Stimulated activated CD4-positive, alpha-beta T cell treated with anti-CD3 and anti-CD28 coated beads, Interleukin-12 subunit alpha, Interleukin-12 subunit beta, amount 100 ng/mL, for 4 hours (primary cell): ENCODE data around the gene DISC1.
"Not testable (repeated sequence)": the region's sequence is repeated elsewhere in the genome, so short reads cannot be mapped to it uniquely, and the experiment has no call there.

ENCODE experiments used
- DNase-seq: peaks from one replicate; pipeline ENCODE4 v3.0.0-alpha.2; 2020

Gene DISC1

DNA sequence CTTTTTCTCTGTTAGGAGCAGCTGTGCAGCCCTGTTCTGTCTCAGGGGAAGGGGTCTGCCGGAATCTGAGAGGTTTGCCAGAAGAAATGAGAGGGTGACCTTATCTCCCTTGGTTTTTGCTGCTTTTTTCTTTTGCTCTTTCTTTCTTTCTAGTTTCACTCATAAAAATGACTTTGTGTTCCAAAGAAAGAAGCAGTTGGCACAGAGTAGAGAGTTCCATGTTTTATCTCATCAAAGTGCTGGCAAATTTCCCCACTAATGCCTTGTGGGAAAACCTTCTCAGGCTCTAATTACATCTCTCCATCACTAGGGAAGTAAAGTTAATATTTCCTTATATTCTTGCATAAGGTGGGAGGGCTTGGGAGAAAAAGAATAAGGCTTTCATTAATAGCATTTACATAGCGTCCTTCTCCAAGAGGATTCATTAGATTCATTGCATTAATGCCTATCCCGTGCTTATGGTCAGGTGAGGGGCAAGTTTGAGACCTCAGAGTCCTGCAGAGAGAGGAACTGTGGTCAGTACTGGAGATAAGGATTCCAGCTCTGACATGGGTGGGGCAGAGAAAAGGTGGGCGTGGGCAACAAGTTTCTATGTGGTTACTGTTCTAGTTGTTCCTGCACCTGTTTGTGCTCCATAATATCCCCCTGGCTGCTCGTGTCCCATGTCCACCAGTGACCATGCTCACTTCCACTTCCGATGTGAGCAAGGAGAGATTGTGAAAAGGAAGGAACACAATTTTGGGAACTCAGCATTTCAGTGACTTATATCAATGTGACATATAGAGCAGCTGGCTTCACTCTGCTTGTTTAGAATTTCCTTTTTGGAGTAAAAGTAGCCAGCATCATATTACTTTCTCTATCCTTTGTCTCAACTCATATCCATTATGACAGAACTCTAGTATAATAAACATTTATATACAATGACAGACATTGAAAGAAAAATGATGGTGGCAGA, 79.5 kb downstream of the DISC1 start:
- no peak for DNase-seq

DNA sequence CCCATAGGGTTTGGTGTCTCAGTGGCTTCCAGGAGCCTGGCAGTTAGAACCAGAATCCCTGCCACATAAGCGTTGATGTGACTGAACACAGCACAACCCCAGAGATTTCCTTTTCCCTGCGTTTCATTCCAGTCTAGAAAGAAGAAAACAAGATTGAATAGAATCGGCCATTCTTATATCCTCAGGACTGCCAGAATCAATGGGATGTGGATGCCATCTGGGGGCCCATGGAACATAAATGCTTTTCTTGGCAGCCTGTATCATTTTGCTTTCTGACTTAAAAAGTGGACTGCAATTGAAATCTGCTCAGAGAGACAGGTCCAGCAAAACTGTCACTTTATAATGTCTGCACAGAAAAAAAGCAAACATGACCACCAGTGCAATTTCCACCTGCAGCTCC, 80.3 kb downstream of the DISC1 start:
- no peak for DNase-seq

DNA sequence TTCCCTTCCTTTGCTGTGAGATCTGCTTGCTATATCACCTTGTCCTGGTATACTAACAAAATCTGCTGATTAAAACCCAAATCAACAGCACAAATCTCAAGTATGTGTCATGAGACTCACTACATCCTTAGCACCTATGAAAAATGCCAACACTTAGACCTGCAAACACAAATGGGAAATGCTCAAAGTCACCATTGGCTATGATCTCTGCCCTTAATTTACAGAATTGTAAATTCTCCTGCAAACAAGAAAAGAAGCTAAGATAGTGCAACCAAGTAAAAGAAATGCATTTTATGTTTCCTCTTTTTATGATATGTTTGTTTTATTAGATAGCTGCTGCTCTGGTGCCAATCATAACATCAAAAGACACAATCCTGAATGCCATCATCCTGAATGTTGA, 80.8 kb downstream of the DISC1 start:
- no peak for DNase-seq

DNA sequence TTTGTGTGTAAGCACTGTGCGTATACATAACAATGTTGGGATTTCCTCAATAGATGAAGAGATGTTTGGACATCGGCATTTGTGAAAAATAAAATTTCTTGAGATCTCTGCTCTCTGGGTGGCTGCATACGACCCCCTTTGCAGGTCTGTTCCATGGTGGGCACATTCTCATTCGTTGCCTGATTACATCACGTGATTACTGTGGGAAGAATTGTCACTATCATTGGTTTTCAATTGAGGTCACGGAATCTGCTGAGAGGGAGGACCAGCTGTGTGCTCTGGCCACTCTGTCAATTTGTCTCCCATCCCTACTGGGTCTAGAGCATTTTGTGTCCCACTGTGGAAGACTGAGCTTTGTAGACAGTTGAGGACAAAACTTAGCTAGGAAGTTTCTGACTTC, 81.8 kb downstream of the DISC1 start:
- no peak for DNase-seq

DNA sequence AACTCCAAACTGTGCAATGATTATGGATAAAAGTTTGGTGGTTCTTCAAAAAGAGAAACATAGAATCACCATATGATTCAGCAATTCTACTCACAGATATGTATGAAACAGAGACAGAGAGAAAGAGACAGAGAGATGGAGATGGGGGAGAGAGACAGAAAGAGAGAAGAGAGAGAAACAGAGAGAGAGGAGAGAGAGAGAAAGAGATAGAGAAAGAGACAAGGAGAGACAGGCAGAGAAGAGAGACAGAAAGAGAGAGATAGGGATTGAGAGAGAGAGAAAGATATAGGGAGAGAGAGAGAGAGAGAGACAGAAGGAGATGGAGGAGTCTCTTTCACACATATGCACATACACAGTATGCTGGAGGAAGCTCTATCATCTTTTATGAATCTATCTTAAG, 87.8 kb downstream of the DISC1 start:
- no peak for DNase-seq

DNA sequence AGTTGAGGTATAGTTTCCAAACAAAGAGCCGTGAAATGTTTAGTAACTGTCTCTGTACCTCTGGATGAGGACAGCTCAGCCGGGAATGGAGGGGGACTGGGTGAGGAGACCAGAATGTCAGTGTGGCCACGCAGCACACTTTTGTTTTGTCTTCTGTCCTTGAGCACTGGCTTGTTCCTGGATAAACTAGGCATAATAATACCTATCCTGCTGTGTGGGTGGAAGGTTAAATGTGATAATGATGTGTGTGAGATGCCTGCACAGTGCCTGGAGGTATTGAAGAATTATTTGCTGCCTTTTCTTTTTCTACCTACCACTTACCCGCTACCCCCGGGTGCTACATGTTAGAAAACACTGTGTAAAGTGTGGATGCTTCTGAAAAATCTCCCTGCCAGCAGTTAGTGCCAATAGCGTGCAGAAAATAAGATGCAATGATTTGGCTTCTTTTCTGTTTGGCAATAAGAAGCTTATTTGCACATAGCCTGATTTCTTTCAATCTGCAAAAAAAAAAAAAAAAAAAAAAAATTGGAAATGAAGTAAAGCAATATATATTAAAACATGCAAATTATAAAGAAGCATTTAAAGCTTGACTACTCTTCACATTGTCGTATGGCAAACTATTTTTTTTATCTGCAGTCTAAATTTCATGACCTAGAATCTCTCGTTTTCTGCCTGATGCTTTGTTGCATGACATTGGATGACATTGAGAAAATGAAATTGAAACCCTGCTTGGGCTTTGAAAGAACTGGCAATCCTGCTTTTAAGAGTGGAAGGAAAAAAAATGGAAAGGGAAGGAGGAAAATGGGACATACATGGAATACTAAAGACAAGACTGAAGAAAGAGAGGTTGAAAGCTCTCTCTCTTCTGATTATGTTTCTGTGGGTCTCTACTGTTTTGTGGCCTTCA, 89.5 kb downstream of the DISC1 start:
- DNase-seq = no peak

DNA sequence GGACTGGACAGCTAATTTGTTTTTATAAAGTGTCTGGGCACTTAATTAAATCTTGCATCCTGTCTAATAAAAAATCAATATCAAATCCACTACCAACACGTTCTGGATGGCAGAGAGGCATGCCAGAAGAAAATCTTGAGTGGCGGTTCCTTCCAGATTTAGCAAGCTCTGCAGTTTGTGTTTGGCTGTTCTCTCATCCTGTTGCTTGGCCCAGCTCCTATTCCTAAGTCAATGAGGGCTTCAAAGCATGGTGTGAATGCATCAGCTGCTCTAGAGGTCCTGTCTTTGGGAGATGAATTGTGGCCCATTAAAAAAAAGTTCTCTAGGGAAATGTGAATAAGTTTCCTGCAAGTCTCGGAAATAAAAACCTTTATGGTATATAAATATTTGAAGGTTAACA, 90.3 kb downstream of the DISC1 start:
- DNase-seq = no peak

DNA sequence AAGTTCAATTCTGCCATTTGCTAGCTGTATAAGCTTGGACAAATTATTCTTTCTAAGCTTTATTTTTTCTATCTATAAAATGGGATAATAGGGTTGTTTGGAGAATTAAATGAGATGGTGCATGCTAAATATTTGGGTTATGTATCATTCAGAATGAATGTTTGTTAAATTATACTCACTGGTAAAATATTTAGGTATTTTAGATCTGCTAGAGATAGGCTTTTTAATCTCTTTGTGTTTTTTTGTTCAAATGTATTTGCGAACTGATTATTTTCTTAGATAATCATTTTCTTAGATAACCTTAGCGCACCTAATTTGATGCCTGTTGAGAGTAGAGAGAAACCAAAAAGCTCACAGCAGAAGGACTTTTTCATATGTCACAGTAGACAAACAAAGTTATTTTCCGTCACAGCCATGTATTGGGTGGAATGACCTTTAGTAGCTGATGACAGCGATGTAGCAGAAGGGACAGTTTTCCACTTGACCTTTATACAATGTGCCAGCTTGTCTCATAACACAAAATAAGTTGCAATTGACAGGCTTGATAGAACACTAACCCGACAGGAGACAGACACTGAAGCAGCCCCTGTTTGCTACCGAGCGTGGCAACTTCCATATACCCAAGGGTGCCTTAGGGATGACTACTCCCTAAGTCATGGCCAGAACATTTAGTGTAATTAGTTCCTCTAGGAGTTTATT, 93.0 kb downstream of the DISC1 start:
- no peak for DNase-seq

DNA sequence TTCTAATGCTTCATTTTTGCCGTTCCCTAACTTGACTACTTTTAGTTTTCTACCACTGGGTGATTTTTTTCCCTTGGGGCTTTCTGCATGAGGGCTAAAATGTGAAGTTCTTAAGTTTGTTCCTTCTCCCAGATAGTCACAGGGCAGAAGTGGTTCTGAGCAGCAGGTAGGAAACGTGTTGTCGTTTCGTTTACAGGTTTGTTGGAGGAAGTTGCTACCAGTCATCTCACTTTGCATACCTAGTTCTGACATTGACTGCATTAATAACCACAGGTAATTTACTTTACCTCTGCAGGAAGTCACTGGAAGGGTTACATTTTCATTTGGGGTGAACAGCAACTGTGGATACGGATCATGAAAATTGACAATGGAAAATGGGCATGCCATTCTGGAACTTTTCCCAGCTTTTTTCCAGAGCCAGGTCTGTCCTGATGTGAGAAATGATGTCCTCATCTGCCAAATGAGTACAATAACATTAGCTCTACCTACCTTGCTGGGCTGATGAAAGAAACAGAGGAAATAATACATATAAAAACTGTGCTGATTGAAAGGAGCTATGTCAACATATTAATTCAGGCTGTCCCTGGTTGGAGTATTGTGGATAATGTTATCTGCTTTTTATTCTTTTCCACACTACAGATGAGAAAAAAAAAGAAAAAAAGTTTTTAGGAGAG, 94.2 kb downstream of the DISC1 start:
- no peak for DNase-seq

DNA sequence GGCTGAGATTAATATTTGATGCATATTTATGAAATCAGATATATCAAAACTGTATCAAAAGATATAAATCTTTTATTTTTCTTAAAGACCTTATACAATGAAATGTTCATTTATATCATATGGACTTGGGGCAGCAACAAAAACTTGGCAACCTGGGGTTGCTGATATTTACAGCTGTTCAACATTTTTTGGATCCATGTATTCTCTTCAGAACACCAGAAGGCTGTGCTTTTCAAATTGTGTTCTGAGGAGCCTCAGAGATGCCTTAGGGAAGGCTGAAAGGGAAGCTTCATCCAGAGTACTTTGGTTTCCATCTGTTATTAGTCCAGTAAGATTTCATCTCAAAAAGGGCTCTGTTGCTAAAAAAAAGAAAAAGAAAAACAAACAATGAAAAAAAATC, 94.8 kb downstream of the DISC1 start:
- DNase-seq = no peak

DNA sequence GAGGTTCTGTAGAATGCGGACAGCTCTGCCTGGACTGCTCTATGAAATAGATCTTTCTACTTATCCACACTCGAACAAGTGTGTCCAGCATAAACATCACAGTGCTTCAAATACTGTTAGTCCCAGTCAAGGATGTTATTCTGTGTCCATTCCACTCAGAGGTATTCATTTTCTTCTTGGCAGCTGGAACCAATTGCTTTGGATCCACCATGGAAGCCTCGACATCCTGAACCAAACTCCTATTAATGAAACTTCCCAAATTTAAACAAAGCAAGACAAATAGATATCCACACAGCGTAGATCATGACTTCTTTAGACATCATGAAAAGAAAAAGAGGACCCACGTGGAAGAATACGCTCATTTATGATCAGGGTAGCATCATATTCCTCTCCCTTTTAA, 95.8 kb downstream of the DISC1 start:
- no peak for DNase-seq

DNA sequence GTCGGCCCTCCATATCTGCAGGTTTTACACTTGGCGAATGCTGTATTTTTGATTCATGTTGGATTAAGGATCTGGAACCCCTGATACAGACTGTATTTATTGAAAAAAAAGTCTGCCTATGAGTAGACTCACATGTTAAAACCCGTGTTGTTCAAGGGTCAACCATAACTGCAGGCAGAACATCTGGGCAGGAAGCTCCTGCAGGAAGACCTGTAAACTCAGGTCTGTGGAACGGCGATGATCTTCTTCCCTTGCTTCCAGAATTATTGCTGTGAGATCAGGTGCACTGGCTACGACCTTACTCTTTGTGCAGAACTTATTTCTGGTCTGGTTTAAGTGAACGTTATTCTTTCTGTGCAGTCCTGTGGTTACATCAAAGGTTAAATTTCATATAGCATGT, 96.6 kb downstream of the DISC1 start:
- DNase-seq = no peak

DNA sequence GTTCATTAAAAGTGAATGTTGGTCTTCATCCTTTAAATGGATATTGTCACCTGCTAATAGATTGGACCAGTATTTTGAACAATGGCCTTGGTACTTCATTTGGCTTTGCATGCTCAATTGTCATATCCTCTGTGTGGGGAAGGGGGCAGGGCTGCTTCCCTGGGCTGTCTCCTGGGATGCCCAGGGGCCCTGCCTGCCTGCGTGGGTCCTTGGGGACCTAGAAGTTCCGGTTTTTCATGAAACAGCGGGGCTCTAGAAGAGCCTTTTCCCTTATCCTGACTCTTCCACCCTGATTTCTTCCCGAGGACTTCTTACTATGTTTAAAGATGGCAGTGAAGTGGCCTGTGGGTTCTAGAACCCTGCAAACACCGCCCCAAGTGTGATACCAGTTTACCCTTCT, 97.5 kb downstream of the DISC1 start:
- DNase-seq = no peak

DNA sequence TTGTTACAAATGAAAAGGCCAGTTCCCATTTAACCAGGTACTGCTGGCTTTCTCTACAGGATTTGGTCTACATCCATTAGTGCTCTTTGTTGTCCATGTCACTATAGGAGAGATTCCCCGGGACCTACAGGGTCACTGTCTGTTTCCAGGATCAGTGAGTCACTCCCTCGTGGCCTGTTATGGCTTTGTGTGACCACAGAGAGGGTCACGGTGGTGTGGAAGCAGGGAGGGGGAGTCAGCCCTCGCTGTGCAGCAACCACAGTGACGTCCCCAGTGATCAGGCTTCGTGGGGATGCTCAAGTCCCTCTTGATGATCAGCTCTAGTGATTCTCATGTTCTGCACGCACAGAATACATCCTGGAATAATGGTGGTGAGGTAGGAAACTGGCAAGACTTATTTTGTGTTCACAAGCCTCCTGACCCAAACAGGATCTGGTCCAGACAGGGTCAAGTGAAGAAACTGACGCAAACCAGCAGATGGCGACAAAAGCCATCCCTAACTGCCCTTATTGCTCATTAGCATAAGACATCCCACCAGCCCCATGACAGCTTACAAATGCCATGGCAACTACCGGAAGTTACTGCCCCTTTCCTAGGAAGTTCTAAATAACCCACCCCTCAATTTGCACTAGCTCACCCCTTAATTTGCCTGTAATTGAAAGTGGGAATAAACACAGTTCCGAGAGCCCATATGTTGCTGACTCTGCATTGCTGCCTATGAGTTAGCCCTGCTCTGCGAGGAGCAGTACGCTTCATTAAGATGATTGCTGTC, 98.5 kb downstream of the DISC1 start:
- no peak for DNase-seq

DNA sequence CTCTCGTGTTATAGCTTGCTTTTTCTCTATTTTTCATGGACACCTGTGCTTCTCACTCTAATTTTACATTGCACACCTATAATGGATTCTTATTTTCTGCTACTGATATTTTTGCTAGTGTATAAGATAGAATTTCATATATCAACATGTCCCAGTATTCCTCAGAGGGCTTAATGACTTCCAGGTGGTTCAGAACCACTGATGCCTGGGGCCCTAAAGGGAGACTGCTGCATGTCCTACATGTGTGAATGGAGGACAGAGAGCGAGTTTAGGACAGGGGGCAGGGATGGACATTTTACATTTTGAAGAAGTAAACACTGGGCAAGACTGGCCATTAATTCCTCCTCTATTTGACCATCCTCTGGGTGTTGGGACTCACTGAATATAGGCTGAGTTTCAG, 100.6 kb downstream of the DISC1 start:
- DNase-seq = no peak

DNA sequence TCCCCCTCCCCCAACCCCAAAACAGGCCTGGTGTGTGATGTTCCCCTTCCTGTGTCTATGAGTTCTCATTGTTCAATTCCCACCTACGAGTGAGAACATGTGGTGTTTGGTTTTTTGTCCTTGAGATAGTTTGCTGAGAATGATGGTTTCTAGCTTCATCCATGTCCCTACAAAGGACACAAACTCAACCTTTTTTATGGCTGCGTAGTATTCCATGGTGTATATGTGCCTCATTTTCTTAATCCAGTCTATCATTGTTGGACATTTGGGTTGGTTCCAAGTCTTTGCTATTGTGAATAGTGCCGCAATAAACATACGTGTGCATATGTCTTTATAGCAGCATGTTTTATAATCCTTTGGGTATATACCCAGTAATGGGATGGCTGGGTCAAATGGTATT, 102.4 kb downstream of the DISC1 start:
- DNase-seq = not testable (repeated sequence)

DNA sequence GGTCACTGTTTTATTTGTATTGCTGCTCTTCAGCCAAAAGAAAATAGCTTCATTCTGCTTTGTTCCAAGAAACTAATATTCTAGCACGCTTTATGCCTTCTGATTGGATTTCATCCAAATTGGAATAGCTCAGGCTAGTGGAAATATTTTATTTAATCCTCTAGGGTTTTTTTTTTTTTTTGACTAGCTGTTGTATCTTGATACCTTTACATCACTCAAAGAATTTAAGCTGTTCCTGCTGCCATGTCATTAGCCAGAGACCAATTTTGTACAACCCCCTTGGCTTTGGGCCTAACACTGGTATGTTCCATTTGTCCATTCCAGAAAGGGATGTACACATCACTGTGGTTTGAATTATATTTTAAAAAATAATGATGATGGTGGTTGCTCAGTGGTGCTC, 103.0 kb downstream of the DISC1 start:
- no peak for DNase-seq

DNA sequence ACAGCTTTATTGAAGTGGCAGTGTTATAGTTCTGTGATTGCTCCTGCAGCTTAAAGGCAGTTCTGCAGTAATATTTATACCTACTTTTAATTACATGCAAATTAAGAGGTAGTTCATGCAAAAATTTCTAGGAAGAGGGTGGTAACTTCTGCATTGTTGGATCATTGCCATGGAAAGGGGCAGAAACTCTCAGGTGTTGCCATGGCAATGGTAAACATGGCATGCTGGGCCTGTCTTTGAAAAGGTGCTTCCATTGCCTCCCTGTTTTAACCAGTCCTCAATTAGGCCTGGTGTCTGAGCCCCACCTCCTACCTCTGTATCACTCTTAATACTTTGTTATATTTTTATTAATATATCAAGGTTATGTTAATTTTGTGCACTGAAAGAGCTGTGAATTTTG, 104.7 kb downstream of the DISC1 start:
- DNase-seq = no peak

DNA sequence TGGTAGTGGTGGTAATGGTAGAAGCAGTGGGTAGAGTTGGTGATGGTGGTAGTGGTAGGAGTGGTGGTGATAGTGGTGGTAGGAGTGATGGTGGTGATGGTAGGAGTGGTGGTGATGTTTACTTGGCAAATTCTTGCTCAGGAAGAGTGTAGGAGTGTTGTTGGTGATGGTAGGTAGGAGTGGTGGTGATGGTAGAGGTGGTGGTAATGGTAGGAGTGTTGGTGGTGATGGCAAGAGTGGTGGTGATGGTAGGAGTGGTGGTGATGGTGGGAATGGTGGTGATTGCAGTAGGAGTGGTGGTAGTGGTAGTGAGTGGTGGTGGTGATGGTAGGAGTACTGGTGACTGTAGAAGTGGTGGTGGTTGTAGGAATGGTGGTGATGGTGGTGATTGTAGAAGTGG, 106.5 kb downstream of the DISC1 start:
- DNase-seq = no peak

DNA sequence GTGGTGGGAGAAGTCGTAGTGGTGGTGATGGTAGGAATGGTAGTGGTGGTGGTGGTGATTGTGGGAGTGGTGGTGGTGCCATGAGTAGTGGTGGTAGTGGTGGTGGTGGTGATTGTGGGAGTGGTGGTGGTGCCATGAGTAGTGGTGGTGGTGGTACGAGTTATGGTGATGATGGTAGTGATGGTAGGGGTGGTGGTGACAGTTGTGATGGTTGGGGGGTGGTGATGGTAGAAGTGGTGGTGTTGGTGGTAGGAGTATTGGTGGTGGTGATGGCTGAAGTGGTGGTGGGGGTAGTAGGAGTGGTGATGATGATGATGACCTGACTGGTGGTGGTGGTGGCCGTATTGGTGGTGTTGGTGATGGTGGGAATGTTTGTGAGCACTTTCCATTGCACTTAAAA, 107.1 kb downstream of the DISC1 start:
- DNase-seq = no peak

DNA sequence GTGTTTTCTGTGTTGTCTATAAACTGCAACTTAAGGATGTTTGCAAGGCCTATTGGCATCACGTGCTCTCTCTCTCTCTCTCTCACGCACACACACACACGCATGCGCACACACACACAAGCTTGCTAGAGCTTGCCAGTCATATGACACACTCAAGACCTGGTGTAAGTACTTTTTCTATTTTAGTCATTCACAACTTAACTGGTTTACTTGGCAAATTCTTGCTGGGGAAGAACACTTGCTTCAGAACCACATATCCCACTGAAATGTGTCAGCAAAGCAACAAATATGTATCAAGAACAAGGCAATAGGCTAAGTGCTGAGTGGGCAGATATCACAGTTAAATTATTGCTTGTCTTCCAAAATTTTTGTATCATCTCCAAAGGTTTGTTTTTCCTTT, 107.8 kb downstream of the DISC1 start:
- no peak for DNase-seq

DNA sequence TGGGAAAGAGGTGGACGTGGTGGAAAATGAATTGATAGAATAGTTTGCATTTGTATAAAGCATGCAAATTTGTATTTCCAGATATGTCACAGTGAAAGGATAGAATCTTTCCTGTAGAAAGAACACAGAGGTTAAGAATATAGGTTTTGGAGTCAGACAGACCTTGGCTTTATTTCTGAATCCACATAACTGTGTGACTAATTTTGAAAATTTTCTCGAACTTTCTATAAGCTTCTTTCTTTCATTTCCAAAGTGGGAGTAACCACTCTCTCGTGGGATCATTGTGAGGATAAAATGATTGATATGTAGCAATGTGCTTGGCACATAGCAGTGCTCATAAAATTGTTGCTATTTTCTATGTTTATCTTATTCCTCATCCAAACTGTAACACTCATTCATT, 108.8 kb downstream of the DISC1 start:
- DNase-seq = no peak
